Kidney tubule cell (primary cell): ENCODE measurements around the gene RIMS1.
"Not testable (repeated sequence)": the region's sequence is repeated elsewhere in the genome, so short reads cannot be mapped to it uniquely, and the experiment has no call there.

ENCODE experiments used
- DNase-seq: peaks from one replicate; pipeline ENCODE4 v3.0.0-alpha.2; 2018; ENCODE audit warnings: low spot score

Gene RIMS1

DNA sequence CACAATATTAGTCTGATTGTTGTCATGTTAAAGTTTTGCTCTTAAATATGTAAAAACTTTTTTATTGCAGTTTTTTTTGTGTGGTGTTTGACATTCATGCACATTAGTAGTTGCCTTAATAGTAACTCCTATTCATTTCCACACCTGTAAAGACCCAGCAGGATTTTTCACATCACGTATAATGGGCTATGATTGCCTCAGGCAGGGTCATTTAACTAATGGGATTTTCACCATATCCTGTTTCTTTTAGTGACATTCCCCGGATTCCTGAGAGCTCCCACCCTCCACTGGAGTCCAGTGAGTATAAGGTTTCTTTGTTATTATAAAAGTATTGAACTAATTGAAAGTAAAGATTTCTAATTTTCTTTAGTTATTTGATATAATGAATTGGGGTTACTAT, 359.2 kb downstream of the RIMS1 start:
- DNase-seq: no peak

DNA sequence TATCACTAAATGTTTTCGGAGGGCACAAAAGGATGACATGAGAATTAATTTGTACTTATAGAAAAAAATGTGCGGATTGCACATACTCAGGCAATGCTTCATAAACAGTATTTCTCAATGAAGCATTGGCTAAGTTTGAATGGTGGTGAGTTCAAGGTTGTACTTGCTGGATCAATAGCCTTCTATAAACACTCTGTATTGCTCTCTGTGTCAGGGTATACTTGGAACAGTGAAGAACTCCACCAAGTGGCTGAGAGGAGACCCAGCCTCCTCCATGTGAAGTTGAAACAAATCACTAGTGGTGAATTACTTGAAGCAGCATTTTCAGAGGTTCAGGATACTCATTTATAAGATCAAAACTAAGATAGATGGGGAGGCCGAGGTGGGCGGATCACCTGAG, 360.6 kb downstream of the RIMS1 start:
- no peak for DNase-seq

DNA sequence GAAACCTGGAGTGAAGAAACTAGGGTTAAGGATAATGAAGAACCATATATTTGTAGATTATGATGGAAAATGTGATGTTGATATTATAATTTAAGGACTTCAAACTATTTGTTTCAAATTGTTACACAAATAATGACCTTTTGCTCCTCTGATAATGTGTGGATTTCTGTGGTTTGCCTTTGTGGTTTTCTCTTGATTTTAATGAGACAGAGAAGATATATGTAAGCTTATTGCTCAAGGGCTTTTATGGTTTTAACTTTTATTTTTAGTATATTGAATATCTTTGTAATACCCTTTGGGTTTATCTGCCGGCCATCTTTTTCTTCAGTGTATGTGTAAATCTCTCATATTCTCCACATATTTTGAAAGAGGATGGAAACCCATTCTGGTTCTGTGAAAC, 362.3 kb downstream of the RIMS1 start:
- no peak for DNase-seq

DNA sequence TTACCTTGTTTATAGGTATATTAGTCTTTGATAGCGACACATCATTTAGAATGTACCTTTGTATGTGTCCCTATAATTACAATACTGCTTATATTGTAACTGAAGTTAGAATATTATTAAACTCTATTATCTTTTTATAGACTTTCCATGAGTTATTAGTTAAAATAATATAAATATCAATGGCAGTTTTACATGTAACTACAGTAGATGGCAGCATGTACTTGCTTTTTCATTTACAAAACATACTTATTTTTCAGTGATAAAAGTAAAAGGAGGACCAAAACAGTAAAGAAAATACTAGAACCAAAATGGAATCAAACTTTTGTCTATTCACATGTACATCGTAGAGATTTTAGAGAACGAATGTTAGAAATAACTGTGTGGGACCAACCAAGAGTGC, 364.3 kb downstream of the RIMS1 start:
- DNase-seq: no peak

DNA sequence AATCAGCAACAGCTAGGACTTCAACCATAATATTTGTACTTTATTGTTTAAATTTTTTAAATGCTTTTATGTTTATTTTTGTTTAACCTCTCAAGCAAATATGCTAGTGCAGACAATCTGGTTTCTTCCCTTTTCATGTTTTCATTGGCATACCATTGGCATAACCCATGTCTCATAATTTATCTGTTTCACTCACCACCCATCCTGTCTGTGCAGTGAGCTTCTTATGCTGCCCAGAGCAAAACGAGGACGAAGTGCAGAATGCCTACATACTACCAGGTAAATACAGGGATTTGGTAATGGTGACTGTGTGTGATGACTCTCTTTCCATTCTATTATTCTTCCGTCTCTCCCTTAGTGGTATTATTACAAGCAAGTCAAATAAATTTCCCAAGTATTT, 374.1 kb downstream of the RIMS1 start:
- DNase-seq: no peak

DNA sequence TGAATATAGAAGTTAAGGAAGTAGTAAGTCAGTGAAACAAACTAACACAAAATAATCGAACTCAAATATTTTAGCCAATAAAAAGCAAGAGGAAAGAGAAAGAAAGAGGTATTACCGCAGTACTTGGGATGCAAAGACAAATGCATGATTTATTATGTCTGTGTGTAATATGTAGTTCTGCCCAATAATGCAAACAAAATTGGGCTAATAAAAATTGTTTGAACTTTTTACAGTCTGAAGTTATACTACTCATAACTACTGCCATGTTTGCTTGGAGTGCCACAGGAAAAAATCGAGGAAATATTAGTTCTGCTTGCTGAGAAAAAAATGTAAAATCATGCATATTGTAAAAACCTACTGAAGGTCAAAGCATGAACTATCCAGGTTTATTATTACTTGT, 375.2 kb downstream of the RIMS1 start:
- no peak for DNase-seq

DNA sequence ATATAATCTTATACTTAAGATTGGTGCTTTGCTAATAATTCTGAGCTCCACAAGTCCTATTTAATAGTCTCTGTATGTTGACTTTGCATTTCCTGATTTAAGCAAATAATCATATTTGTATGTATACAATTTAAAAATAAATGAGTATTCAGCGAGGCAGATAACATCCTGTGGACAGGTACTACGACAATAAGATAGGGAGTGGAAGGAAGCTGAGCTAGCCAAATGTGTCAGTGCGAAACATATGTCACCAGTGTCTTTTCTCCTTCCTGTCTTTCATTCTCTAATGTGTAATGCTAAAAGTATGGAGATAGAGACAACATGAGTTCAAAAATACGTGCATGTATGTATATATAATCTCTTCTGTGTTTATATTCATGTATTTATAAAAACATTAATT, 375.9 kb downstream of the RIMS1 start:
- no peak for DNase-seq

DNA sequence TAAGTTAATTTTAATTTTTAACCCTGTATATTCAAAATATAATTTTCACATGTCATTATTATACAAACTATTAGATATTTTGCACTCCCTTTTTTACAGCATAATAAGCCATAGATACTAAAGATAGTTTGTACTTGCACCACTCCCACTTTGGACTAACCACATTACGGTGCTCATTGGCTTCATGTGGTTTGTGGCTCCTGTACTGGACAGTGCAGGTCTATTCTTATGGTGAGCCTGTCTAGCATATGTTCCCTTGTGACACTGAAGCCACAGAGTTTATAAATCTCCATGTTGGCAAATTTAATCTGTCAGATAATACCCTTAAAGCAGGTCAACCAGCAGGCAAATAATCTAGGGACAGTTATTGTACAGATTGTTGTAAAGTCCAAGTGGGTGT, 381.1 kb downstream of the RIMS1 start:
- no peak for DNase-seq

DNA sequence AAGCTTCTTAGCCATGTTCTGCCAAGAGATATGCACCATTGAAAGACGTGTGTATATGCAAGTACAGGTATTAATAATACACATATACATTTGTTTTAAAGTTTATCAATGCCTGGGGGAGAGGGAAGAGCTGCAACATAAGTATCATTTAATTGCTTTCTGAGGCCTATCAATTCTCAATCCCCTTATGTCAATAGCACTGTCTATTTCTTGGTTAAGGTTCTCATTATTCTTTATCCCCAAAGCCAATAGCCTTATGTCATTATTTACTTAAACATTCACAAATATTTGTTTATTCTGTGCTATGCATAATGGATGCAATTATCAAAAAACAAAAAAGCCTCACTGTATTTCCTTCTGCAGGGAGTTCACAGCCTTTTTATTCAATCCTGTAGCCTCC, 385.2 kb downstream of the RIMS1 start:
- DNase-seq: no peak

DNA sequence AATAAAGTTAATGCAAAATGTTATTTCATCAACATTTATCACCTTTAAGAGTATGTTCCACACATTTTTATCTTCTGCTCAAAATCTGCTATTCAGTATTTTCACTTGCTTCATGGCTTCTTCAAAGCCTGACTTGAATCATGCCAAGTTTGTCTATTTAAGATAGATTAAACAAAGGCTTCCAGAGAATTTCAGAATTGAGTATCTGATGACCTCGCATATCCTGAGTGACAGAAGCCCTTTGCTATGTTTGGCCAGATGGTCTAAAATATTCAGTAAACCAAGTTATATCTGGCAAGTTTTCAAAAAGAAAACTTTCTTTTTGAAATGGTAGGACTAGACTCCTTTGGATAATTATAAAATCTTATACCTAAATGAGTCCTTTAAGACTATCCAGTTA, 386.6 kb downstream of the RIMS1 start:
- DNase-seq: peak; percentile 26

DNA sequence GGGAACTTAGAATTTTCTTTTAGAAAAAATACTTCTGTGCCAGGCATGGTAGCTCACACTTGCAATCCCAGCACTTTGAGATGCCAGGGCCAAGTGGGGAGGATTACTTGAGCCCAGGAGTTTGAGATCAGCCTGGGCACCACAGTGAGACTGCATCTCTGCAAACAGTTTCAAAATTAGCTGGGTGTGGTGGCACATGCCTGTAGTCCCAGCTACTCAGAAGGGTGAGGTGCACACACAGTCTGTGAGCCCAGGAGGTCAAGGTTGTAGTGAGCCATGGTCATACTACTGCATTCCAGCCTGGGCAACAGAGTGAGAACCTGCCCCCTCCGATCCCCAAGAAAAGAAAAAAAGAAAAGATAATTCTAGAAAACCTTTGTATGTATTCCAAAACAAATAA, 389.5 kb downstream of the RIMS1 start:
- DNase-seq: no peak

DNA sequence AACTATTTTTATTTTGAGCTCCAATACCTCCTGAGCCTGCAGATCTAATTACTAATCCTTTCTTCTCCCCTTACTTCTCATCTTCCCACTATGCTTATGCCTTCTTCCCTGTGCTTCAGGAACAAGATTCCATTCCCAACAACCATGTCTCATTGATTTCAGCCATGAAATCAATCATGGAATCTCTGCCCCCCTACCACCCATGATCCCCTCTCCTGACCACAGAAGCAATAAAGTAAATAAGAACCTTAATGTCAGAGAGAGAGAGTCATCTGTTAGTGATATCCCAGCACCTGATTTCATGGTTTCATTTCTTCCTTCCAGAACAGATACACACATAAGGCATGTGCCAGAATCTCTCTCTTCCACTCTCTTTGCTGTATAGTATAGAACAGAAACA, 395.9 kb downstream of the RIMS1 start:
- DNase-seq: no peak

DNA sequence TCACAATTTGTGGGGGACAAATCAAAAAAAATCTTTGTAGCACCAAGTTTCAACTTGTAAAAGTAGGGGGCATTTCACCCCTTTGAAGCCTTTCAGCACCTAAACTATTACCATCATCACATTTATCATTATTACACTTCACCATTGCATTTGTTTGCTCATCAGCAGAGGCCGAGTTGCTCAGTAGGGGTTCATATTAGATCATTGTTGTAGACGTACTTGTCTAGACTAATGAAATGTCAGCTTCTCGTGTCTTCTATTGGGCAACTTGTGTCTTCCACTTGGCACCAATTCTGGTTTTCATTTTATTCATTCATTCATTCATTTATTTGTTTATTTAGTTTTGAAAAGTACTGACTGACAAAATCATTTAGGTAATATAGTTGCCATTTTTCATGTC, 397.2 kb downstream of the RIMS1 start:
- no peak for DNase-seq

DNA sequence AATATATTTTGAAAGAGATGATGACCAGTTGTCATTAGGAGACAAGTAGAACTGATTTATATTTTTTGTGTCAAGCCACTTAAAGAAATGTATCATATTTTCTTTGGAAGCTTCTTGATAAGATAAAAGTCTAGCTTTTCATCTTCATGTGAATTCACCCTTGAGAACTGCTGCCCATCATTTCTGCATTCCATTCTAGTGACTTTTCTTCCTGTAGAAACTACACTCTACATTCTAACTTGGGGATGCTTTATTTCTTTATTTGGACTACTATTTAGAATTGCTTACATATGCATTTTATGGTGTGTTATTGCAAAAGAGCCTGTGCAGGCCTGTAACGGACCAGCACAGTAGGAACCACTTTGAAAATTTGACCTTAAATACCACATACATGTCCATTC, 400.6 kb downstream of the RIMS1 start:
- DNase-seq: peak; percentile 51

DNA sequence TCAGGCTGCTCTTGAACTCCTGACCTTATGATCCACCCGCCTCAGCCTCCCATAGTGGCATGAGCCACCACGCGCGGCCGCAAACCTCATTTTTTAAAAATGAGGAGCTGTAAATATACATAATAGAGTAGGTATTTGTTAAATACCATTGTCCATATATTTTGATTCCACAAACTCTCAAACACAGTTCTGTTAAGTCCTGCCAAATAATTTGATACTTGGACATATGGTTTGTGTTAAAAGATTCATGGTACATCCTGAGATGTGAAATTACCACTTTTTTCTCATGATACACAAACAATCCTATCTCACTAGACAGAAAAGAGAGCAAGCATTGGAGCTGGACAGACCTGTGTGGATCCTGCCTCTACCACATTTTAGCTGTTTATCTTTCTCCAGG, 401.5 kb downstream of the RIMS1 start:
- no peak for DNase-seq

DNA sequence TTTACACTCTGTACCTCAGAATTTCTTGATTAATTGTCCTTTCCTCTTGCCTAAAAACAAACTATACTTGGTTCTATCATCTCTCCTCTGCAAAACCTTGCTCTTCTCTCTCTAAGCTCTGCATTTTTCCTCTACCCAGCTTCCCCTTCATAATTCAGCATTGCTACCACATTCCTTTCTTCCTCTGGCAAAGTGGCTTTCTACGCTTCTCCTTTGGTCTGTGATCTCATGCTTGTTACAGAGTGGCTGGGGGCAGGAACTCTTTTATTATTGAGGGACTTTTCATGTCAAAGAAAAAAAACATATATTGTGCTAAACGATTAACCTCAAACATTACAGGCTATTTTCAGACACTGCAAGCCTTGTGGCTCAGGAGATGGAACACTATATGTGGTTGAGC, 402.2 kb downstream of the RIMS1 start:
- DNase-seq: no peak

DNA sequence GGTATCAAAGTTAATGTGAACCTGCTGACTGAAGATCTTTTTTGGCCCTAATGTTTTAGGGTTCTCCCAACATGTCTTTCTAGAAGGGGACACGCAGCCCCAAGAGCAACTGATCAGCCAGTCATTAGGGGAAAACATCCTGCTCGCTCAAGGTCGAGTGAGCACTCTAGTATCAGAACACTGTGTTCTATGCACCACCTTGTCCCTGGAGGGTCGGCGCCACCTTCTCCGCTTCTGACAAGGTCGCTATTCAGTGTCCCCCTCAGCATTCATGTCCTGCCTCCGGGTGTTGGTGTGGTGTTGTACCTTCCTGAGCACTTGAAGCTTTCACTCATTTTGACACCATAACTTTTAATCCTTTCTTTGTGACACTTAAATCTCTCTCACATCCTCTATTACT, 404.3 kb downstream of the RIMS1 start:
- DNase-seq: no peak

DNA sequence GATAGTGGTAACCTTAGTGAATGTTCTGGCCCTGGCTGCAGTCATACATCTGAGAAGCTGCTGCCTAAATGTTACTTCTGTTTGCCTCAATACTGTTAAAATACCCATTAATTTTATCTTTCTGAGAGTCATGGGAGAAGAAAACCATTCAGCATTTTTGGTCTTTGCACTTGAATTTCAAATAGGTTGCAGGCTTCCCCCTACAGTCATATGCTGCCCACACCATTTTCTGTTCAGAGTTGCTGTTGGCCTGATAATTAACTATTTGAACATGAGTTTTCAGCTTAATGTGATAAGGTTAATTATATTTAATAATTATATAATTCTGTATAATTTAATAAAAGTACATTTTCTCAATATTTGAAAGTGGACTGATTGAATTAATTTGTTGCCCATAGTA, 410.0 kb downstream of the RIMS1 start:
- no peak for DNase-seq

DNA sequence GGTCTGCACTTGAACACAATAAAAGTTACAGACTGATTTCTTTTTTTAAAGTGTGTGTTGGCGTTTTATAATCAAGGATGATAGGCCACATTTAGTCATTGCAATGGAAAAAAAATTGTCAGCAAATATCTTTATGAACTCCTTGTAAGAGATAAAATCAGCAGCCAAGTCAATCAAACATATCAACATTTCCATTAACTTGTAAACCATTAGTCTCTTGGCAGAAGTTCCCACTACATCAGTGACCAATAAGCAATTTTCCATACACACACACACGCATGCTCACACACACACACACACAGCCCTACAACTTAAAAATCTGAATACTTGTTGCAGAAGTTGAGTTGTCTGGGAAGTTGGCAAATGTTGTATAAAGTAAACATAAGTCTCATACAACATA, 419.6 kb downstream of the RIMS1 start:
- no peak for DNase-seq

DNA sequence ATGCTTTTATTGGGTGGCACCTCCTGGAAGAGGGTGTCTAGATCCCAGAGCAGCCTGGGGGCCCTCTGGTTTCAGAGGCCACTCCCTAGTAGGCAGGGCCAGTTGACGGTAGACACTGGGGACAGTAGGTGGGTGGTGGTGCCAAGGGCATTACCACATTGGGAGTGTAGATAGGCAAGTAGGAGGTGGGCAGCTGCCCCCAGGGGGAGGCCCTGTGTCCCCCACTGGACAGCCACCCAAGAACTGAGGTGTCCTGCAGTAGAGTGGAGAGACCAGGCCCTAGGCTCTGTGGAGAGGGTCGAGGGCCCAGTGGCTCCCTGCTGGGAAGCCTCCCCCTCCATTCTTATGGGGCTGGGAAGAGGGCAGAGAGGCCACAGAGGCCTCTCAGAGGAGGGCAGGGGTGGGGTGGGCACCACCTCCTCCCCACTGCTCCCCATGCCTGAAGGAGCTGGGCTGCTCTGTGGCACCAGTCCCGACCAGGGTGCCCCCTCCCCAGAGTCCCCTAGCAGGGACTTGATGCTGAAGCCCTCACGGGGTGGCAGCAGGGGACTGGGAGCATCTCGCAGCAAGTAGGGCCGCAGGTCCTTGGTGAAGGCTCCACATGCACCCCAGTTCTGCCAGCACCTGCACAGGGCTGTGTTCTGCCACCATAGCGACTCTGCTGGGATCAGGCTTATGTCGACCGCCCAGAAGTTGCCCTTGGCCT, 430.5 kb downstream of the RIMS1 start:
- no peak for DNase-seq

DNA sequence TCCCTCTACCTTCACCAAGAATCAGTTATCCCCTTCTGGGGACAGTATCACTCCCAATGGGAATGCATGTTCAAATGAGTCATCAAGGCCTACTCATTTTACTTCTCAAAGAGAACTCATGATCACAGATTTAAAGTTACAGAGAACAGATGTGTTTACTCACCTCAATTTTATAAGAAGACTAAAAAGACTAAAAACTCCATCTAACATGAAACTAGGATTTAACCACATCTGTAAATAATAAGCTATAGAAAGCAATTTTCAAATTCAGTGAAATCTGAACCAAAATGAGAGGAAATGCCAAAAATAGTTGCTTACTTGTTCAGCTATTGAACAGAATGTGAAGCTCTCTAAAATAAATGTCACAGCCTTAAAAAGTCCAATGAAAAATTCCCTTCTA, 435.4 kb downstream of the RIMS1 start:
- DNase-seq: peak; percentile 13

DNA sequence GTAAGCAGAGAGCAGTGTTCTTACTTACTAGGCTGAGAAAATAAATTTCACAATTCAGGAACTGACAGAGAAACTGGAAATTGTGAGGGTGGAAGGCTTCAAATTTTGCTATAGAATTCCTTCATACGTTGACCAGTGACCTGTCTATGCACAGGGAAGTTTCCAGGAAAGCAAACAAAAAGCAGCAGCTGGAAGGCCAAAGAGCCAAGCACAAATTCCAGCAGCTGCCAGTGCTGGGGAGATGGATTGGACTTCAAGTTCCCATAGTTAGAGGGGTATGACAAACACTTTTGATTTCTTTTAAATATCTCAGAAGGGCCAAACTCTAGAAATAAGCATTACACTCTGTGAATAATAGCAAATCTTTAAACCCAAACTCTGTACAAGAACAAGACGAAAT, 436.4 kb downstream of the RIMS1 start:
- DNase-seq: no peak

DNA sequence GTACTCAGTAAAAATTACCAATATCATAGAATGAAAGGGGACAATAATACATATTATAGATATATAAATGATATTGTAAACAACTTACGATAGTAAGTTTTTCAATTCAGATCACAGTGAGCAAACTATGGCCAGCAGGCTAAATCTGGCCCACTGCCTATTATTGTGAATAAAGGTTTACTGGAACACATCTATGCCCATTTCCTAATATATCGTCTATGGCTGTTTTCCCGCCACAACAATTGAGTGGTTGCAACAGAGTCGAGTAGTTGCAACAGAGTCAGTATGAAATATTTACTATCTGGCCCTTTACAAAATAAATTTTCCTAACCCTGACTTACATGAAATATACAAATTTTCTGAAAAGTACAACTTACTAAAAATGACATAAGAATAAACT, 438.2 kb downstream of the RIMS1 start:
- DNase-seq: no peak

DNA sequence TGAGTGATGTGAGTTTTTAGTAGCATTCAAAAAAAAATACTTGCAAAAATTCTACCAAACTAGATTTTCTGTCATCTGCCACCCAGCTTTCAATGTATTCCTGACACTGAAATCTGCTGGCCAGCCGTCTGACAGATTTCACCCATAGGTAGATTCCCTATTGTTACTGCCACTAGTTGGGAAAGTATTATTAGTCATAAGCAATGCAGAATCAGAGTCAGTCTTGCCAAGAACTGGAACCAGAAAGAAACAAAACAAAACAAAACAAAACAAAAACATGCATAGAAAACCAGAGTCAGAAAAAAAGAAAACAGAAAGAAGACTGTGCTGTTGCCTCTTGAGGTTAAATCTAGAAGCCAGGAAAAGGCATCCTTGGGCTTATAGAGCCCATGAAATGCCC, 442.4 kb downstream of the RIMS1 start:
- DNase-seq: no peak

DNA sequence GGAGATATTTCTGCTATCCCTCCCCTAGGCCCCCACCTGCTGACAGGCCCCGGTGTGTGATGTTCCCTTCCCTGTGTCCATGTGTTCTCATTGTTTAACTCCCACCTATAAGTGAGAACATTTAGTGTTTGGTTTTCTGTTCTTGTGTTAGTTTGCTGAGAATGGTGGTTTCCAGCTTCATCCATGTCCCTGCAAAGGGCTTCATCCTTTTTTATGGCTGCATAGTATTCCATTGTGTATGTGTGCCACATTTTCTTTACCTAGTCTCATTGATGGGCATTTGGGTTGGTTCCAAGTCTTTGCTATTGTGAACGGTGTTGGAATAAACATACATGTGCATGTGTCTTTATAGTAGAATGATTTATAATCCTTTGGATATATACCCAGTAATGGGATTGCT, 448.9 kb downstream of the RIMS1 start:
- not testable (repeated sequence) for DNase-seq
